GM19324 (cell line): ENCODE measurements around the gene MEG3.

Experiments used
- ATAC-seq: cut with Tn5 transposase; IDR thresholded peaks from one replicate; pipeline ENCODE4 v1.9.1; 2021; ENCODE audit warnings: mild to moderate bottlenecking, moderate library complexity; ENCODE audit not compliant: unreplicated experiment, low FRiP score

The MEG3 gene

GRCh38 chr14:100875861-100876590 is 50.1 kb downstream of the MEG3 start:
- ATAC-seq: no peak

GRCh38 chr14:100878271-100879146 is 52.6 kb downstream of the MEG3 start:
- no peak for ATAC-seq

DNA sequence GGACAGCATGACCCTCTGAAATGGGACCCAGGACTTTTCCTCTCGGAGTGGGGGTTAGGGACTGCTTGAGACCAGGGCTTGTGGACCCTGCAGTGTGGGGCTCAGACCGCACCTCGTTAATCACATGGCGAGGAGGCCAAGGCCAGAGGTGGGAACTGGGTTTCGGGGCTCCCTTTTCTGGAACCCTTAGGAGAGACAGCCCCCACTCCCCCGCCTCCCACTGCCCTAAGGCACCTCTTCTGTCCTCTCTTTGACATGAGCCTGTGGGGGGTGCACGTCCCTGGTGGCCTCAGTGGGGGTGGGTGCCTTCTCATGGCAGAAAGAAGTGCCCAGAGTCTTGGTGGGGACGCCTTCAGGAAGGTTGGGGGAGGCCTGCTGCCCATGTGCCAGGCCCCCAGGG is 53.3 kb downstream of the MEG3 start:
- ATAC-seq: no peak

DNA sequence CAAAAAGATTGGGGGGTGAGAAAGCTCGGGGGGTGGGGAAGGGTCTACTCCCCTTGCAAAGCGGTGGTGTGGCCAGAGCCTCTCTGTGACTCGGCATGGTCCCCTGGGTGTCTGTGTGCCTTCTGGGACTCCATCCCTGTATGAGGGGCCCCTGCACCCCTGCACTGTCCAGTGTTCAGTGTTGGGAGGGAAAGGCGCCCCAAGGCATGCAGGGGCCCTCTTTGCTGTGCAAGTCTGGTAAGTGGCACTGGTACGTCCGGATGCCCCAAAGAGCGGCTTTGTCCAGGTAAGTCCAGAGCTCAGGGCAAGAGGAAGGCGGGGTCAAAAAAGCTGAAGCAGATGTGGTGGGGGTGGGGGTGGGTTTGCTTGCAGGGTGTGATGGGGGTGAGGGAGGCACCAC is 53.9 kb downstream of the MEG3 start:
- ATAC-seq: no peak

DNA sequence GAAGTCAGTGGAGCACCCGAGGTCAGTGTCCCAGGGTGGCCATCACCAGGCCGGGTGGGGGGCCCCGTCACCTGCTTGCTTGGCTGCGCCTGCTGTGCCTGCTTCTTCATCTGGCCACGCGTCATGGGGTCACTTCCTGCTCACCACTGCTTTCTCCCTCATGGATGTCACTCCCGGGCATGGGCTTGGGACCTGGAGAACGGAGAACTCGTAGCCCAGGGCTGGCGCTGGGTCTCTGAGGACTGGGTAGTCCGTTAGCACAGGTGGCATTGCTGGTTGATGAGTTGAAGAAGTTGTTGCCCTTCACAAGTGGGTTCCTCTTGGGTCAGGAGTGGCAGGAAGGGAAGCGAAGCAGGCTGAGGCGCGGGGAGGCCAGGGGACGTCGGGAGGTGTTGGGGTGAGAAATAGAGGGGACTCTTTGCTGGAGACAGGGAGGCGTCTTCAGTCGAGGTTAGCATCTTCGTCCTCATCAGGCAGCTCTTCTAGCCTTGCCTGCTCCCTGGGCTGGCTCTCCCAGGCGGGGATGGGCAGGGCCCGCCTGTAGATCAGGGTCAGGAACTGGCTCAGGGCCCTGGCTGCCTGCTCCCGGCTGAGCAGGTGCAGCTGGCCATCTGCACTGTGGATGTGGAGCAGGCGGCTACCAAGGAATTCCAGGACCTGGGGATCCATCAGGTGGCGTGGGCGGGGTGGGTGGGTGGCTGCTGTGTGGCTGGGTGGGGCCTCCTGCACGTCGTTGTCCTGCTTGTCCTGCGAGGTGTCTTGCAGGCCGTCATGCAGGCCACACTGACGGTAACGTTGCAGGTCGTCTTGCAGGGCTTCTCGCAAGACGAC is 54.6 kb downstream of the MEG3 start:
- ATAC-seq: no peak

DNA sequence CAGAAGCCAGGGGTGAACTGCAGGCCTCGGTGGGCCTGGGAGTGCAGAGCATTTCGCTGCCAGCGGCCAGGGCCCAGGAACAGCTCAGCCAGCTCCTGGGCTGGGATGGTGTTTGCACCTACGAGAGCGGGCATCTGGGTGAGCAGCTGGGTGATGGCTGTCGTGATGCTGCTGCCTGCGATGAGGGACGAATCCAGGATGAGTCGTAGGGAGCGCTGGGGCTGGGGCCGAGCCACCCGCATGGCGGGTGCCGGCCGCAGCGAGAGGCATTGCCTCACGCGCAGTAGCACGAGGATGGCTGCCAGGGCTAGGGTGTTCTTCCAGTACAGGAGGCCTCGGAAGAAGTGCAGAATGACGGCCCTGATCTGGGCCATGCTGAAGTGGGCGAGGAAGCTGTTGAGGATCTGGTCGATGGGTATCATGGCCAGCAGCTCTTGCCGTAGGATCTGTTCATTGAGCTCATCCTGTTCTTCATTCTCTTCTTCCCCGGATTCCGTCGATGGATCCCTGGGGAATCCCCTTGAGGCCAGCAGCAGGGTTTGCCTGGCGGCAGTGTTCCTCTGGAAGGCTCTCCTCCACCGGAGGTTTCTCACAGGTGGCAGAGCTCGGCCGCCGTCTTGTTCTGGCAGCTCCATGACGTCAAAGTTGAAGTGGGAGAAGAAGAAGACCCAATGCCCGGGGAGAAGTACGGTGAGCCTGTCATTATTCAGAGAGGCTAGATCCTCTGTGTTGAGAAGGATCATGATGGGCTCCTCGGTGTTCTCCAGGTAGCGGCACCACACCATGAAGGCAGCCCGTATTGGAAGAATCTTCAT is 55.5 kb downstream of the MEG3 start:
- ATAC-seq: no peak

- ATAC-seq: no peak
Observed at GRCh38 chr14:100882026-100882967, 56.4 kb downstream of the MEG3 start.

GRCh38 chr14:100882991-100883788 is 57.3 kb downstream of the MEG3 start:
- no peak for ATAC-seq

DNA sequence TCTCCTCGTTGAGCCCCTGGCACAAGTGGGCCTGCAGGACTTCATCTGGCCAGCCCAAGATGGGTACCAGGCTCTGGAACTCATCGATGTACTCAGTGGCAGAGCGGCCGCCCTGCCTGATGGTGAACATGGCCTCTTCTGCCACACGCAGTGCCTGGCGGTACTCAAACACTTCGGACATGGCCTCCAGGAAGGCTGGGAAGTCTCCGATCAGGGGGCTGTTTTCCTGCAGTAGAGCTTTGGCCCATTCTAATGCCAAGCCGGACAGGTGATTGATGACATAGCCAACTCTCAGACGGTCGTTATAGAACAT is 57.8 kb downstream of the MEG3 start:
- no peak for ATAC-seq

DNA sequence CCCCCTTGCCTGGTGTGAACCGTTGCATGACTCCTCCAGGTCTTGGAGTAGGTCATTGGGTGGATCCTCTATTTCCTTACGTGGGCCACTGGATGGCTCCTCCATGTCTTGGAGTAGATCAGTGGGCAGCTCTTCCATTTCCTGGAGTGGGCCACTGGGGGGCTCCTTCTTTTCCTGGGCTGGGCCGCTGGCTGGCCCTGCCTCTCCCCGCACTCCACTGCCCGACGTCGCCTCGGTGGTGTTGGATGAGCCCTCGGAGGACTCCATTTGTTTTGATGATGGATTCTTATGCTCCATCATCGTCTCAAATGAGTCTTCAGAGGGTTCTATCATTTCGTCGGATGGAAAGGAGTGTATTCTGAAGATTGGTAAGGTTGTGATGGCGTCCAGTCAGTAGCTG is 58.5 kb downstream of the MEG3 start:
- ATAC-seq: no peak

GRCh38 chr14:100885196-100885595 is 59.3 kb downstream of the MEG3 start:
- ATAC-seq: no peak

DNA sequence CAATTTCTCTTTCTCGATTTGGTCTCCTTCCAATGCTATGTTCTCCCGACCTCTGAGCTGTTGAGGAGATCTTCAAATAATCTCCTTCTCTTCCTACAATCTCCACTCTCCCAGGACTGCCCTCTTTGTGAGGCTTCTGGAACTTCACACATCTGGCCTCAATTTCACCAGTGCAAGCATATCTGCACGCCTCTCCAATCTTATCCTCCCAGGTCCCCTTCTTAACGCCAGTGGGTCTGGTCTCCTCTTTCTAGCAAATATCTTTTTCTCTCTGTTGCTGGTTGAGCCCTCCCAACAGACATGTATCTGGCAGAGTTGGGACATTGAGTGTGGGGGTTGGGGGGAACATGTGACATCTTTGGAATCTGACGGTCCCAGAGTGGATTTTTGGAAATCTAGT is 59.7 kb downstream of the MEG3 start:
- ATAC-seq: no peak

DNA sequence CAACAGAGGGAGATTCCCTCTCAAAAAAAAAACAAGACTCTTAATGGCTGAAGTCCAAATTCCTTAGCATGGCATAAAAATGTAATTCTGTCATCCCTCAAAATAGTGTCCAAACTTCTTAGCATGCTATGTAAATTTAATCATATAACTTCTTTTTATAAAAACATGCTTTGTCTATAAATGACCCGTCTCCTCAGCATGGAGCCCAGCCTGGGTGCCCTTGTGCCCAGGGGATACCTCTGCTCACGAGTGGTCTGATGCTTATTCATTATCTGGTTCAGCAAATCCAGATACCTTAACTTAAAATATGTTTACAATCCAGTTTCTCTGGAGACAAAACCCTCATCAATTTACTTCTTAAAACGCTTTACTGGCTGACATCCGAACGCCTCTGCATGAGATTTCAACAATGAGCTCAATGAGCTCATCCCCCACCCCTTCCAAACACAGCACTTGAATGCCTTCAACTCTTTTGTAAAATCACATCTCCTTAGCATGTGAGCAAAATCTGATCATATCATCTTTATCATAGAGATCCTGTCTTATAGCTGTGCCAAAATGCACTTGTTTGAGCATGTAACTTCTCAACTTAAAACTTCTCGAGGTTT is 61.9 kb downstream of the MEG3 start:
- no peak for ATAC-seq

- no peak for ATAC-seq
Observed at GRCh38 chr14:100888789-100889315, 62.9 kb downstream of the MEG3 start.

DNA sequence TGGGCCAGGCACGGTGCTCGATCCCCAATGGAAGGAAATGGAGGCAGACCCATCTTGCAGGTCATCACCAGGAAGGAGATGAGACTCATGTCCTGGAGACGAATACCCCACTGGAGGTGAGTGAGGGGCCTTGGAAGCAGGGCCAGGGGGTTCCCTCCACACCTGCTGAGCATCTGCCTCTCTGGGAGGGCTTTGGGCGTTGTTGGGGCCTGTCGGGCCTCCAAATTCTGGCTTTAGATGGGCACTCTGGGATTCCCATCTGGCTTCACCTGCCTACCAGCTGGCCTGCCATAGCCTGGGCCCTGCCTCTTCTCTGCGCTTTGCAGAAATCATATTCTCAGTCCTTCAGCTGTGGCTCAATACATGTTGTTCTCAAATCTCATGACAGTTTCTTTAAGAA is 63.7 kb downstream of the MEG3 start:
- no peak for ATAC-seq

DNA sequence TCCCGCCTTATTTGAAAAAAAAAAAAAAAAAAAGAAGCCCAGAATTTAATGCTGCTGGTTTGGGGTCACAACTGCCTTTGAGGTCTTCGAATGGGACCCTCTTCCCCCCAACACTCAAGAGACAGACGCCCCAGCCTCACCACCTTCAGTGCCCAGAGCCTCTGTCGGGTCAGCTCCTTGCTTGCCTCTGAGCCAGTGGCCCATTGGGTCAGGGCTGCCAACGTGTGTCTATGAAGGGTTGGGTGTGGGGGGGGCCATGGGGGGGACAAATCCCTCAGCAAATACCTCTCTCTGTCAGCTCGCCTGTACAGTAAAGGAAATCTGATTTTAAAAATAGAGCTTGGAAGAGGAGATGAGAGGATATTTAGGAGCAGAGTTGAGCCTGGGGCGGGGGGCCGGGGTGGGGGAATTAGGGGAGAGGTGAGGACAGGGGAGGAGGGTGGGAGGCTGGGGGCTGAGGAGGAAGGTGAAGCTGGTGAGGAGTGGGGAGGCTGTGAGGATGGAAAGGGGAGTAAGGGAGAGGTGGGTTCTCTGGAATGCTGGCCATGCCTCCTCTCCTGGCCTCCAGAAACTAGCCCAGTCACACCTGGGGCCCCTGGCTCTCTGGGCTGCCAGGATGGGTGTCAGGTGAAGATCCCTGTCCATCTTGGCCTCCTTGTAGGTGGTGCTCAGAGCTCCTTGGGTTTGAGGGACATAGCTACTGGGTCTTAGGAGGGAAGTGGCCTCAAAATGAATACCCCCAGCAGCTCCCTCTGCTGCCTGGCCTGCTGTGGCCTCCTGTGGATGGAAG is 64.3 kb downstream of the MEG3 start:
- no peak for ATAC-seq

- ATAC-seq: no peak
Observed at GRCh38 chr14:100891051-100891450, 65.1 kb downstream of the MEG3 start.
